Keratinocyte (primary cell): ENCODE results near the gene SPDYE16.
"Not testable (repeated sequence)": the region's sequence is repeated elsewhere in the genome, so short reads cannot be mapped to it uniquely, and the experiment has no call there.

Experiments used
- EZH2 ChIP-seq: IDR thresholded peaks from one replicate; pipeline ENCODE4 v1.6.1; 2012; ENCODE audit warnings: inconsistent platforms, mild to moderate bottlenecking, low read length, moderate library complexity
- TF ChIP-seq, protein P1 (sequence below), 3 experiments: IDR thresholded peaks in 1 of 3; conservative IDR thresholded peaks in 1 of 3; optimal IDR thresholded peaks in 1 of 3; 2 replicates in 2 of 3; 3 replicates in 1 of 3; pipeline versions ENCODE3 to v1.5.1; 2011; ENCODE audit warnings: low read length in 3 of 3, mild to moderate bottlenecking in 3 of 3, moderate library complexity in 2 of 3, control low read depth in 1 of 3, inconsistent platforms in 1 of 3; ENCODE audit not compliant: insufficient read depth in 2 of 3; ENCODE audit errors: extremely low read depth in 1 of 3

DNA sequence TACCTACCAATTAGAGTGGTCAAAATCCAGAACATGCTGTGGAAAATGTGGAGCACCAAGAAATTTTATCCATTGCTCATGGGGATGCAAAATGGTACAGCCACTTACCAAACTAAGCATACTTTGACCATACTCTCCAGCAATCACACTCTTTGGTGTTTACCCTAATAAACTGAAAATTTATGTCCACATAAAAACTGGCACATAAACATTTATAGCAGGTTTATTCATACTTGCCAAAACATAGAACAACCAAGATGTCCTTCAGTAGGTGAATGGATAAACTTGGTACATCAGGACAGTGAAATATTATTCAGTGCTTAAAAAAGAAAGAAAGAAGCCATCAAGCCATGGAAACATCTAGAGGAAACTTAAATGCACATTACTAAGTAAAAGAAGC lies 24.7 kb upstream of the SPDYE16 start:
- TF ChIP-seq, protein P1, sequence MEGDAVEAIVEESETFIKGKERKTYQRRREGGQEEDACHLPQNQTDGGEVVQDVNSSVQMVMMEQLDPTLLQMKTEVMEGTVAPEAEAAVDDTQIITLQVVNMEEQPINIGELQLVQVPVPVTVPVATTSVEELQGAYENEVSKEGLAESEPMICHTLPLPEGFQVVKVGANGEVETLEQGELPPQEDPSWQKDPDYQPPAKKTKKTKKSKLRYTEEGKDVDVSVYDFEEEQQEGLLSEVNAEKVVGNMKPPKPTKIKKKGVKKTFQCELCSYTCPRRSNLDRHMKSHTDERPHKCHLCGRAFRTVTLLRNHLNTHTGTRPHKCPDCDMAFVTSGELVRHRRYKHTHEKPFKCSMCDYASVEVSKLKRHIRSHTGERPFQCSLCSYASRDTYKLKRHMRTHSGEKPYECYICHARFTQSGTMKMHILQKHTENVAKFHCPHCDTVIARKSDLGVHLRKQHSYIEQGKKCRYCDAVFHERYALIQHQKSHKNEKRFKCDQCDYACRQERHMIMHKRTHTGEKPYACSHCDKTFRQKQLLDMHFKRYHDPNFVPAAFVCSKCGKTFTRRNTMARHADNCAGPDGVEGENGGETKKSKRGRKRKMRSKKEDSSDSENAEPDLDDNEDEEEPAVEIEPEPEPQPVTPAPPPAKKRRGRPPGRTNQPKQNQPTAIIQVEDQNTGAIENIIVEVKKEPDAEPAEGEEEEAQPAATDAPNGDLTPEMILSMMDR (optimal IDR thresholded peaks at IDR 0.05 in 1 of 3, IDR thresholded peaks at IDR 0.05 in 1 of 3, conservative IDR thresholded peaks at IDR 0.05 in 1 of 3; ENCODE audit: extremely low read depth in 1 of 3, insufficient read depth in 2 of 3, low read length in 3 of 3): not testable (repeated sequence)
- TF ChIP-seq EZH2: not testable (repeated sequence)
